Measurements from ENCODE around the gene LRRFIP2. TPM values are rescaled to one million over a fixed set of nuclear protein-coding genes. Genes with fewer than 3 reads are reported as not detected.

The LRRFIP2 gene
- total RNA-seq, 4 donors from 2014 or later: 59.0 to 122 (median 72.5) TPM

DNA sequence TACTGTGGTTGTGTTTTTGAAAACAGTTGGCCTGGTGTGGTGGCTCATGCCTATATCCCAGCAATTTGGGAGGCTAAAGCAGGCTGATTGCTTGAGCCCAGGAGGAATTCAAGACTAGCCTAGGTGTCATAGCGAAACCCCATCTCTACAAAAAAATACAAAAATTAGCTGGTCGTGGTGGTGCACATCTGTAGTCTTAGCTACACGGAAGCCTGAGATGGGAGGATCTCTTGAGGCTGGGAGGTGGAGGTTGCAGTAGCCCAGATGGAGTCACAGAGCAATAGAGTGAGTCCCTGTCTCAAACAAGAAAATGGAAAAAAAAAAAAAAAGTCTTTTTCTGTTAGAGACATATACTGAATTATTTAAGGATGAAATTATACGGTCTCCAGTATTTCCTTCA is 14.7 kb upstream of the LRRFIP2 start:
- 74% methylated on average over 4 of the region's 4 CpGs for WGBS
- Histone ChIP-seq H3K4me1 (peaks cover 9% of the 10 kb centered on the region), H3K36me3 (no peaks in the 10 kb centered on the region), H3K27ac (no peak overlapping the region), H3K9me3 (no peaks in the 10 kb centered on the region), H3K4me3 (no peak overlapping the region), H3K27me3 (no peaks in the 10 kb centered on the region)
- DNase-seq (ENCODE audit: low spot score in 2 of 2): no peak
- TF ChIP-seq POLR2AphosphoS5 (IDR thresholded peaks at IDR 0.05): no peak
- TF ChIP-seq, protein P1, sequence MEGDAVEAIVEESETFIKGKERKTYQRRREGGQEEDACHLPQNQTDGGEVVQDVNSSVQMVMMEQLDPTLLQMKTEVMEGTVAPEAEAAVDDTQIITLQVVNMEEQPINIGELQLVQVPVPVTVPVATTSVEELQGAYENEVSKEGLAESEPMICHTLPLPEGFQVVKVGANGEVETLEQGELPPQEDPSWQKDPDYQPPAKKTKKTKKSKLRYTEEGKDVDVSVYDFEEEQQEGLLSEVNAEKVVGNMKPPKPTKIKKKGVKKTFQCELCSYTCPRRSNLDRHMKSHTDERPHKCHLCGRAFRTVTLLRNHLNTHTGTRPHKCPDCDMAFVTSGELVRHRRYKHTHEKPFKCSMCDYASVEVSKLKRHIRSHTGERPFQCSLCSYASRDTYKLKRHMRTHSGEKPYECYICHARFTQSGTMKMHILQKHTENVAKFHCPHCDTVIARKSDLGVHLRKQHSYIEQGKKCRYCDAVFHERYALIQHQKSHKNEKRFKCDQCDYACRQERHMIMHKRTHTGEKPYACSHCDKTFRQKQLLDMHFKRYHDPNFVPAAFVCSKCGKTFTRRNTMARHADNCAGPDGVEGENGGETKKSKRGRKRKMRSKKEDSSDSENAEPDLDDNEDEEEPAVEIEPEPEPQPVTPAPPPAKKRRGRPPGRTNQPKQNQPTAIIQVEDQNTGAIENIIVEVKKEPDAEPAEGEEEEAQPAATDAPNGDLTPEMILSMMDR (IDR thresholded peaks at IDR 0.05): no peak
- no peak for TF ChIP-seq POLR2A (IDR thresholded peaks at IDR 0.05)
- TF ChIP-seq EP300 (IDR thresholded peaks at IDR 0.05): no peak

DNA sequence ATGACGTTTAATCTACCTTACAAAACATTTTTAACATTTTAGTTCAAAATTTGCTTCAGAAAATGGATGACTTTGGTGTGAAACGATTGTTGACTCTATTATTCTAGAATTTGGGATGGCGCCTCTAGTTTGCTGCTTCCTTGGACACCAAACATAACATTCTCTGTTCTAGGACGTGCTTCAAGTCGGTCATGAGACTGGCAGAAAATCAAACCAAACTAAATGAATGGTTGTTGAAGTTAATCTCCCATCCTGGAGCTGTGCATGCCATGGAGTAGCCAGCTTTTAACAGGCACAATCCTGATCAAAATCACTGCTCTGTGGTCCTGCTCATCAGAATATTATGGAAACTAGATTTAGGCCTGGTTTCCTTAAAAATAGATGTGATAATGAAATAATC is 9.6 kb upstream of the LRRFIP2 start:
- Histone ChIP-seq H3K4me3 (no peak overlapping the region), H3K36me3 (no peaks in the 10 kb centered on the region), H3K4me1 (peaks cover 43% of the 10 kb centered on the region), H3K9me3 (no peaks in the 10 kb centered on the region), H3K27ac (peak overlapping the region; percentile 88), H3K27me3 (no peaks in the 10 kb centered on the region)
- WGBS: 30% methylated on average over 5 of the region's 5 CpGs
- TF ChIP-seq POLR2AphosphoS5 (IDR thresholded peaks at IDR 0.05) (peak in 1 of 3 donors; percentile 14), POLR2A (IDR thresholded peaks at IDR 0.05) (no peak)
- no peak for DNase-seq (ENCODE audit: low spot score in 2 of 2)

DNA sequence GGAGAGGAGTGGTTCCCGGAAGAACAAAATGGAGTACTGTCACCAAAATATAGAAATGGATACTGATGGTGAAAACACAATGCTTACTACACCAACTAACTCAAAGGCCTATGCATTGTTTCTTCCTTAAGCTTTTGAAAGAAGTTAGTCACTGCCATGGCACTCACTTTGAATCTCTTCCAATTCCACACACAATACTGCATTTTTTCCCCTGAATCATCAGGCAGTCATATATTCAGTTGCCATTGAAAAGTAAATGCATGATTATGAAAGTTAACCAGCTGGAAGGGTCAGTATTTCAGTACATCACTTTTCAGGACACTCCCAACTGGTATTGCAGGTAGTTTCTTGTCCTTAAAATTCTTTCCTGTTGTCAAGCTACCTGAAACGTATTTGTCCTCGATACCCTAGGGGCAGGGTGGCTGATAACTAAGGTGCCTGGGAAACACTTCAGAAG is 9.0 kb upstream of the LRRFIP2 start:
- Histone ChIP-seq H3K27ac (peak overlapping the region; percentile 88), H3K27me3 (no peaks in the 10 kb centered on the region), H3K4me1 (peaks cover 48% of the 10 kb centered on the region), H3K9me3 (no peaks in the 10 kb centered on the region), H3K4me3 (no peak overlapping the region), H3K36me3 (no peaks in the 10 kb centered on the region)
- TF ChIP-seq POLR2A (IDR thresholded peaks at IDR 0.05) (no peak), EP300 (IDR thresholded peaks at IDR 0.05) (no peak), POLR2AphosphoS5 (IDR thresholded peaks at IDR 0.05) (peak in 2 of 3 donors; percentile 28 to 44)
- DNase-seq (ENCODE audit: low spot score in 2 of 2): no peak
- WGBS: 35% methylated on average over 3 of the region's 3 CpGs

DNA sequence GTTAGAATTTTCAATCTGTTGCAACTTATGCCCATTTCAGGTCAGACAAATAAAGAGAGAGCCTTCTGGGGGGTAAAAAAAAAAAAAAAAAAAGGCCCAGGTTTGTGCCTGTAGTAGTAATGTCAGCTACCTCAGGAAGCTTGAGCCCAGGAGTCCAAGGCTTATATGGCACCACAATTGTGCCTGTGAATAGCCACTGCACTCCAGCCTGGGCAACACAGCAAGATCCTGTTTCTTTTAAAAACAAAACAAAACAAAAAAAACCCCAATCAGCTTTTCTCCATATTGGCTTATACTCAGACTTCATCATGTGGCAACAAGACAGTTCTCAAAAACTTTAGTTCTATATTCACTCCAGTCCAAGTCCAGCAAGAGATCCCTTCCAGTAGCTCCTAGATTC is 8.4 kb upstream of the LRRFIP2 start:
- peaks cover 54% of the 10 kb centered on the region for H3K4me1 ChIP-seq

GRCh38 chr3:37181756-37182155 is 7.4 kb upstream of the LRRFIP2 start:
- TF ChIP-seq POLR2A (IDR thresholded peaks at IDR 0.05) (no peak), POLR2AphosphoS5 (IDR thresholded peaks at IDR 0.05) (no peak), EP300 (IDR thresholded peaks at IDR 0.05) (no peak)
- TF ChIP-seq, protein P1 (IDR thresholded peaks at IDR 0.05): no peak
- Histone ChIP-seq H3K4me3 (no peak overlapping the region), H3K9me3 (no peaks in the 10 kb centered on the region), H3K4me1 (peaks cover 64% of the 10 kb centered on the region), H3K27me3 (no peaks in the 10 kb centered on the region), H3K27ac (peak overlapping the region; percentile 88), H3K36me3 (no peaks in the 10 kb centered on the region)
- DNase-seq (ENCODE audit: low spot score in 2 of 2): no peak
- 23% methylated on average over 7 of the region's 7 CpGs for WGBS

More for the DNA sequence above, 8.4 kb upstream of the LRRFIP2 start:
- TF ChIP-seq POLR2A (IDR thresholded peaks at IDR 0.05) (no peak), POLR2AphosphoS5 (IDR thresholded peaks at IDR 0.05) (no peak), EP300 (IDR thresholded peaks at IDR 0.05) (no peak)
- TF ChIP-seq, protein P1 (IDR thresholded peaks at IDR 0.05): no peak
- Histone ChIP-seq H3K27ac (peak overlapping the region; percentile 88), H3K36me3 (no peaks in the 10 kb centered on the region), H3K4me3 (no peak overlapping the region), H3K9me3 (no peaks in the 10 kb centered on the region), H3K27me3 (no peaks in the 10 kb centered on the region)
- no peak for DNase-seq (ENCODE audit: low spot score in 2 of 2)

DNA sequence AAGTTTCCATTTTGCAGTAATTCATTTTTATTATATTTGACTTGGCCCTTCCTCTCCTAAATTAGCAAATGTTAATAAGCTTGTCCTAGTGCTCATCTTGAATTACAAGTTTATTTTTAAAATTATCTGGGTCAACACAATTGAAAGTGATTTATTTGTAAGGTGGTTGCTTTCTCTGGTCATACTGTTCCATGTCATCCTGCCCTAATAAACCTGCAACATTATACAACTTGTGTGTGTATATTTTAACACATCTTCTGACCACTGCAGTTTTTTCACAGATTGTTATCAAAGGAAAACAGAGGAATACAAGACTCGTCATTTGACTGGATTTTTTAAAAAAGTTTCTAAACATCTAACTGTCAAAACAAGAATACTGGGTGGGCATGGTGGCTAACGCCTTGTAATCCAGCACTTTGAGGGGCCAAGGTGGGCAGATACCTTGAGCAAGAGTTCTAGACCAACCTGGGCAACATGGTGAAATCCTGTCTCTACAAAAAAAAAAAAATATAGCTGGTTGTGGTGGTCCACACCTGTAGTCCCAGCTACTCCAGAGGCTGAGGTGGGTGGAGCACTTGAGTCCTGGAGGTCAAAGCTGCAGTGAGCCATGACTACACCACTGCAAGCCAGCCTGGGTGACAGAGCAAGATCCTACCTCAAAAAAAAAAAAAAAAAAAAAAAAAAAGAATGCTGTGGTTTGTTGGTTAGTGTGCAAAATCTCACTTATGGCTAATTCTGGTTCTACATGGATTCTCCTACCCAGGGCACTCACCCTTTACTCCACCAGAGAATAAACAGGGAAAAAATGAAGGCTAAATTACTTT is 5.0 kb upstream of the LRRFIP2 start:
- TF ChIP-seq POLR2AphosphoS5 (IDR thresholded peaks at IDR 0.05) (no peak), POLR2A (IDR thresholded peaks at IDR 0.05) (no peak), EP300 (IDR thresholded peaks at IDR 0.05) (no peak)
- TF ChIP-seq, protein P1 (IDR thresholded peaks at IDR 0.05): no peak
- Histone ChIP-seq H3K4me3 (no peak overlapping the region), H3K27ac (no peak overlapping the region), H3K27me3 (no peaks in the 10 kb centered on the region), H3K9me3 (no peaks in the 10 kb centered on the region), H3K36me3 (no peaks in the 10 kb centered on the region), H3K4me1 (peaks cover 66% of the 10 kb centered on the region)
- 77% methylated on average over 2 of the region's 2 CpGs for WGBS
- DNase-seq (ENCODE audit: low spot score in 2 of 2): no peak

All from suprapubic skin (tissue), 4 donors.